ENCODE measurements around the gene PTPRD. TPM values are rescaled to one million over a fixed set of nuclear protein-coding genes. Genes with fewer than 3 reads are reported as not detected.

Gene PTPRD
- total RNA-seq, 1 experiment from 2014 or later = not detected

DNA sequence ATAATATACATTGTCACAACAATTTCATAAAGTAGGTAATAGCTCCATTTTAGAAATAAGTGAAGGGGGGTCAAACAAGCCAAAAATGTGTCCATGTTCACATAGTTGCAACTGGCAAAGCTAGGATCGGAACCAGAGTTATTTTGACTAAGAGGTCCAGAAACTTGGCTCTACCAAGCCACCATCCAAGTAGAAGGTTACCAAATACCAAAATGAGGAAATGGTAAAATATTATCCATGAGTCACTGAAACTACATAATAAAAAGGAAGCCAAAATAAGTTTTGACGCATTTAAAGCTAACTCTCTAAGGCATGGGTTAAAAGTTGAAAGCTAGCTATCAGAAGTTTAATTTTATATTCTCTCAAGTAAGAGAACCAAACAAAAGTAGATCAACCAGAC, 1926.3 kb downstream of the PTPRD start:
- H3K4me3 ChIP-seq (ENCODE audit: low read depth in 2 of 2, low read length in 2 of 2) = no peak overlapping the region
- ATAC-seq (no peak), DNase-seq (ENCODE audit: low read depth, low spot score) (no peak)
- TF ChIP-seq POLR2AphosphoS5 (IDR thresholded peaks at IDR 0.05; ENCODE audit: low read depth, low read length) (no peak), TCF7L2 (IDR thresholded peaks at IDR 0.05; ENCODE audit: low read depth, low read length) (no peak), SIN3A (IDR thresholded peaks at IDR 0.05; ENCODE audit: borderline replicate concordance, insufficient read depth, low read depth, low read length) (no peak)
- TF ChIP-seq, protein P1, sequence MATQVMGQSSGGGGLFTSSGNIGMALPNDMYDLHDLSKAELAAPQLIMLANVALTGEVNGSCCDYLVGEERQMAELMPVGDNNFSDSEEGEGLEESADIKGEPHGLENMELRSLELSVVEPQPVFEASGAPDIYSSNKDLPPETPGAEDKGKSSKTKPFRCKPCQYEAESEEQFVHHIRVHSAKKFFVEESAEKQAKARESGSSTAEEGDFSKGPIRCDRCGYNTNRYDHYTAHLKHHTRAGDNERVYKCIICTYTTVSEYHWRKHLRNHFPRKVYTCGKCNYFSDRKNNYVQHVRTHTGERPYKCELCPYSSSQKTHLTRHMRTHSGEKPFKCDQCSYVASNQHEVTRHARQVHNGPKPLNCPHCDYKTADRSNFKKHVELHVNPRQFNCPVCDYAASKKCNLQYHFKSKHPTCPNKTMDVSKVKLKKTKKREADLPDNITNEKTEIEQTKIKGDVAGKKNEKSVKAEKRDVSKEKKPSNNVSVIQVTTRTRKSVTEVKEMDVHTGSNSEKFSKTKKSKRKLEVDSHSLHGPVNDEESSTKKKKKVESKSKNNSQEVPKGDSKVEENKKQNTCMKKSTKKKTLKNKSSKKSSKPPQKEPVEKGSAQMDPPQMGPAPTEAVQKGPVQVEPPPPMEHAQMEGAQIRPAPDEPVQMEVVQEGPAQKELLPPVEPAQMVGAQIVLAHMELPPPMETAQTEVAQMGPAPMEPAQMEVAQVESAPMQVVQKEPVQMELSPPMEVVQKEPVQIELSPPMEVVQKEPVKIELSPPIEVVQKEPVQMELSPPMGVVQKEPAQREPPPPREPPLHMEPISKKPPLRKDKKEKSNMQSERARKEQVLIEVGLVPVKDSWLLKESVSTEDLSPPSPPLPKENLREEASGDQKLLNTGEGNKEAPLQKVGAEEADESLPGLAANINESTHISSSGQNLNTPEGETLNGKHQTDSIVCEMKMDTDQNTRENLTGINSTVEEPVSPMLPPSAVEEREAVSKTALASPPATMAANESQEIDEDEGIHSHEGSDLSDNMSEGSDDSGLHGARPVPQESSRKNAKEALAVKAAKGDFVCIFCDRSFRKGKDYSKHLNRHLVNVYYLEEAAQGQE (IDR thresholded peaks at IDR 0.05; ENCODE audit: insufficient read depth in 1 of 2, low read depth in 2 of 2, low read length in 1 of 2) = no peak
- TF ChIP-seq, protein P2, sequence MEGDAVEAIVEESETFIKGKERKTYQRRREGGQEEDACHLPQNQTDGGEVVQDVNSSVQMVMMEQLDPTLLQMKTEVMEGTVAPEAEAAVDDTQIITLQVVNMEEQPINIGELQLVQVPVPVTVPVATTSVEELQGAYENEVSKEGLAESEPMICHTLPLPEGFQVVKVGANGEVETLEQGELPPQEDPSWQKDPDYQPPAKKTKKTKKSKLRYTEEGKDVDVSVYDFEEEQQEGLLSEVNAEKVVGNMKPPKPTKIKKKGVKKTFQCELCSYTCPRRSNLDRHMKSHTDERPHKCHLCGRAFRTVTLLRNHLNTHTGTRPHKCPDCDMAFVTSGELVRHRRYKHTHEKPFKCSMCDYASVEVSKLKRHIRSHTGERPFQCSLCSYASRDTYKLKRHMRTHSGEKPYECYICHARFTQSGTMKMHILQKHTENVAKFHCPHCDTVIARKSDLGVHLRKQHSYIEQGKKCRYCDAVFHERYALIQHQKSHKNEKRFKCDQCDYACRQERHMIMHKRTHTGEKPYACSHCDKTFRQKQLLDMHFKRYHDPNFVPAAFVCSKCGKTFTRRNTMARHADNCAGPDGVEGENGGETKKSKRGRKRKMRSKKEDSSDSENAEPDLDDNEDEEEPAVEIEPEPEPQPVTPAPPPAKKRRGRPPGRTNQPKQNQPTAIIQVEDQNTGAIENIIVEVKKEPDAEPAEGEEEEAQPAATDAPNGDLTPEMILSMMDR (IDR thresholded peaks at IDR 0.05) = no peak
- no peak overlapping the region for H3K27ac ChIP-seq (ENCODE audit: low read length)
- H3K4me1 ChIP-seq (ENCODE audit: control insufficient read depth, insufficient read depth, low read length) = no peaks in the 10 kb centered on the region
- no TSS peak for BruUV-seq (replicated peaks)
- ChIA-PET CTCF (no interaction called here), POLR2A (interaction anchor here (0.6 kb wide), 1 partner anchor 172 kb away, joined by 3 read pairs; no protein-coding TSS in a partner anchor)
- H3K9me3 ChIP-seq (ENCODE audit: control insufficient read depth, insufficient read depth, low read depth, low read length) = no peaks in the 10 kb centered on the region
- in situ Hi-C loops (cut with HindIII; ENCODE audit: low pct_unique_long_range_greater_than_20kb, low sequenced_read_pairs) = no loop called here
- no peaks in the 10 kb centered on the region for H3K27me3 ChIP-seq (ENCODE audit: control insufficient read depth, insufficient read depth, low read length)
- no peaks in the 10 kb centered on the region for H3K36me3 ChIP-seq (ENCODE audit: control insufficient read depth, insufficient read depth, low read length)
- intact Hi-C loops (cut with micrococcal nuclease; ENCODE audit: unreplicated experiment) = no loop called here

DNA sequence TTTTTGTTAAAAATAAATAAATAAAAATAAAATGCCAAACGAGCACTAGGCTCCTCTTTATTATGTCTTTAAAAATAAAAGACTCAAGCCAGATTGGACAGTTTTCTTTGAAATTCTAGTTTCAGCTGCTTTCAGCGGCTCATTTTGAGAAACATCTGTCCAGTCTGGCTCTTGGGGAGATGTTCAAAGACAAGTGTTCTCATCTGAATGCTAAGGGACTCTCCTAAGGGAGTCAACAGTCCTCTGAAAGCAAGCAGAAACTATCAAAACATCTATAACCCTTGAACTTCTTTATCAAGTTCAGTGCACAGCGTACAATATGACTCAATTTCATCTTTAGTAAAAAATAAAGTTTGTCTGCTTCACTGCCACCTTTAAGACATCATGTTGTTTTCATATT, 1927.0 kb downstream of the PTPRD start:
- Histone ChIP-seq H3K27me3 (ENCODE audit: control insufficient read depth, insufficient read depth, low read length) (no peaks in the 10 kb centered on the region), H3K27ac (ENCODE audit: low read length) (no peak overlapping the region), H3K4me3 (ENCODE audit: low read depth in 2 of 2, low read length in 2 of 2) (no peak overlapping the region), H3K9me3 (ENCODE audit: control insufficient read depth, insufficient read depth, low read depth, low read length) (no peaks in the 10 kb centered on the region), H3K36me3 (ENCODE audit: control insufficient read depth, insufficient read depth, low read length) (no peaks in the 10 kb centered on the region), H3K4me1 (ENCODE audit: control insufficient read depth, insufficient read depth, low read length) (no peaks in the 10 kb centered on the region)
- ChIA-PET CTCF (no interaction called here), POLR2A (no interaction called here)
- DNase-seq (ENCODE audit: low read depth, low spot score) (no peak), ATAC-seq (no peak)
- no TSS peak for BruUV-seq (replicated peaks)
- in situ Hi-C loops (cut with HindIII; ENCODE audit: low pct_unique_long_range_greater_than_20kb, low sequenced_read_pairs) = no loop called here
- TF ChIP-seq, protein P2 (IDR thresholded peaks at IDR 0.05) = no peak
- TF ChIP-seq SIN3A (IDR thresholded peaks at IDR 0.05; ENCODE audit: borderline replicate concordance, insufficient read depth, low read depth, low read length) = no peak
- TF ChIP-seq, protein P1 (IDR thresholded peaks at IDR 0.05; ENCODE audit: insufficient read depth in 1 of 2, low read depth in 2 of 2, low read length in 1 of 2) = no peak
- TF ChIP-seq TCF7L2 (IDR thresholded peaks at IDR 0.05; ENCODE audit: low read depth, low read length) = no peak
- no peak for TF ChIP-seq POLR2AphosphoS5 (IDR thresholded peaks at IDR 0.05; ENCODE audit: low read depth, low read length)
- intact Hi-C loops (cut with micrococcal nuclease; ENCODE audit: unreplicated experiment) = no loop called here
